Endodermal cell (in vitro differentiated cells): ENCODE data around the gene LCE2D. TPM values are rescaled to one million over a fixed set of nuclear protein-coding genes. Genes with fewer than 3 reads are reported as not detected.
"Not testable (repeated sequence)": the region's sequence is repeated elsewhere in the genome, so short reads cannot be mapped to it uniquely, and the experiment has no call there.

ENCODE experiments used
- DNase-seq: peaks from one replicate; pipeline ENCODE4 v3.0.0-alpha.2; 2017
- H3K27ac ChIP-seq: 2 replicates; pipeline ENCODE4 v1.5.1; 2013; ENCODE audit warnings: mild to moderate bottlenecking, low read depth, low read length, moderate library complexity
- H3K27me3 ChIP-seq: 2 replicates; pipeline ENCODE4 v1.6.1; 2013; ENCODE audit warnings: mild to moderate bottlenecking, low read length, moderate library complexity; ENCODE audit not compliant: insufficient read depth, control insufficient read depth, poor library complexity, severe bottlenecking
- H3K36me3 ChIP-seq: 2 replicates; pipeline ENCODE4 v1.7.0; 2013; ENCODE audit warnings: mild to moderate bottlenecking, low read length, moderate library complexity; ENCODE audit not compliant: control insufficient read depth, insufficient read depth
- H3K4me1 ChIP-seq: one replicate; pipeline ENCODE4 v1.7.0; 2013; ENCODE audit warnings: low read length; ENCODE audit not compliant: control insufficient read depth, insufficient read depth
- H3K4me3 ChIP-seq: 2 replicates; pipeline ENCODE4 v1.5.1; 2013; ENCODE audit warnings: mild to moderate bottlenecking, low read length, moderate library complexity
- H3K9ac ChIP-seq: 2 replicates; pipeline ENCODE4 v1.6.1; 2013; ENCODE audit warnings: mild to moderate bottlenecking, low read length, moderate library complexity; ENCODE audit not compliant: poor library complexity, severe bottlenecking; ENCODE audit errors: extremely low read depth
- H3K9me3 ChIP-seq: 2 replicates; pipeline ENCODE4 v1.6.1; 2013; ENCODE audit warnings: mild to moderate bottlenecking, low read length, moderate library complexity; ENCODE audit not compliant: control insufficient read depth
- H3K27ac Mint-ChIP-seq: 2 replicates; pipeline ENCODE4 v1.8.0; 2020; ENCODE audit warnings: mixed read lengths
- H3K27me3 Mint-ChIP-seq: 2 replicates; pipeline ENCODE4 v1.8.0; 2021; ENCODE audit warnings: mild to moderate bottlenecking, mixed read lengths; ENCODE audit not compliant: insufficient read depth
- H3K36me3 Mint-ChIP-seq: 2 replicates; pipeline ENCODE4 v1.8.0; 2020; ENCODE audit warnings: low read depth, mixed read lengths
- H3K4me1 Mint-ChIP-seq: 2 replicates; pipeline ENCODE4 v1.8.0; 2020; ENCODE audit warnings: mixed read lengths
- H3K4me3 Mint-ChIP-seq: 2 replicates; pipeline ENCODE4 v1.8.0; 2020; ENCODE audit warnings: mild to moderate bottlenecking, moderate library complexity, mixed read lengths
- H3K9me3 Mint-ChIP-seq: 2 replicates; pipeline ENCODE4 v1.8.0; 2020; ENCODE audit warnings: mild to moderate bottlenecking, mixed read lengths
- WGBS, 2 experiments: methylation state at CpG; one replicate each; pipeline versions ENCODE4 v1.1.5 to v1.1.7; 2013; ENCODE audit warnings: missing lambda C conversion rate in 2 of 2, mixed read lengths in 1 of 2; ENCODE audit not compliant: insufficient coverage in 1 of 2, insufficient read length in 1 of 2; 5-methylcytosine and 5-hydroxymethylcytosine counted together
- total RNA-seq, 2 donors: library from RNA; stranded (reverse); fragmentation: NEBNext Ultra II Directional in 1 of 2; extraction: Animal tissue kit (Norgen Biotek cat#: 25700) in 1 of 2; gene quantifications; 2 replicates in 1 of 2; 3 replicates in 1 of 2; pipeline ENCODE4 v1.2.1, GENCODE V29; 2021
- TF ChIP-seq, protein P1 (sequence below): fragments of 200-600 bp; sonication (generic); conservative IDR thresholded peaks from 2 replicates; pipeline ENCODE4 v1.5.0; 2021; ENCODE audit warnings: antibody characterized with exemption, mild to moderate bottlenecking

Gene LCE2D
- total RNA-seq, 2 donors from 2014 or later = not detected

GRCh38 chr1:152656459-152656858, 6.7 kb upstream of the LCE2D start:
- Histone ChIP-seq H3K27ac (no peak overlapping the region), H3K4me3 (no peak overlapping the region), H3K9me3 (peaks cover 81% of the 10 kb centered on the region), H3K36me3 (no peaks in the 10 kb centered on the region), H3K4me1 (no peaks in the 10 kb centered on the region), H3K27me3 (no peaks in the 10 kb centered on the region), H3K9ac (no peak overlapping the region)
- no peaks in the 10 kb centered on the region for H3K27me3 Mint-ChIP-seq
- peaks cover 84% of the 10 kb centered on the region for H3K9me3 Mint-ChIP-seq
- H3K27ac Mint-ChIP-seq = no peak overlapping the region
- H3K4me3 Mint-ChIP-seq = no peak overlapping the region
- H3K4me1 Mint-ChIP-seq = no peaks in the 10 kb centered on the region
- 51 to 63% methylated on average over 2 of the region's 2 CpGs for WGBS, 2 experiments
- TF ChIP-seq, protein P1, sequence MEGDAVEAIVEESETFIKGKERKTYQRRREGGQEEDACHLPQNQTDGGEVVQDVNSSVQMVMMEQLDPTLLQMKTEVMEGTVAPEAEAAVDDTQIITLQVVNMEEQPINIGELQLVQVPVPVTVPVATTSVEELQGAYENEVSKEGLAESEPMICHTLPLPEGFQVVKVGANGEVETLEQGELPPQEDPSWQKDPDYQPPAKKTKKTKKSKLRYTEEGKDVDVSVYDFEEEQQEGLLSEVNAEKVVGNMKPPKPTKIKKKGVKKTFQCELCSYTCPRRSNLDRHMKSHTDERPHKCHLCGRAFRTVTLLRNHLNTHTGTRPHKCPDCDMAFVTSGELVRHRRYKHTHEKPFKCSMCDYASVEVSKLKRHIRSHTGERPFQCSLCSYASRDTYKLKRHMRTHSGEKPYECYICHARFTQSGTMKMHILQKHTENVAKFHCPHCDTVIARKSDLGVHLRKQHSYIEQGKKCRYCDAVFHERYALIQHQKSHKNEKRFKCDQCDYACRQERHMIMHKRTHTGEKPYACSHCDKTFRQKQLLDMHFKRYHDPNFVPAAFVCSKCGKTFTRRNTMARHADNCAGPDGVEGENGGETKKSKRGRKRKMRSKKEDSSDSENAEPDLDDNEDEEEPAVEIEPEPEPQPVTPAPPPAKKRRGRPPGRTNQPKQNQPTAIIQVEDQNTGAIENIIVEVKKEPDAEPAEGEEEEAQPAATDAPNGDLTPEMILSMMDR = no peak
- DNase-seq = no peak
- no peaks in the 10 kb centered on the region for H3K36me3 Mint-ChIP-seq

- Histone ChIP-seq H3K36me3 (no peaks in the 10 kb centered on the region), H3K4me1 (no peaks in the 10 kb centered on the region), H3K9me3 (peaks cover 80% of the 10 kb centered on the region), H3K9ac (no peak overlapping the region), H3K27ac (no peak overlapping the region), H3K4me3 (no peak overlapping the region), H3K27me3 (no peaks in the 10 kb centered on the region)
- DNase-seq = no peak
- H3K4me1 Mint-ChIP-seq = no peaks in the 10 kb centered on the region
- WGBS, 2 experiments = 77% methylated on average over 2 of the region's 4 CpGs; no CpG with 5 or more reads in 1 of the 2 experiments
- peaks cover 85% of the 10 kb centered on the region for H3K9me3 Mint-ChIP-seq
- no peaks in the 10 kb centered on the region for H3K36me3 Mint-ChIP-seq
- no peak overlapping the region for H3K4me3 Mint-ChIP-seq
- TF ChIP-seq, protein P1 = no peak
- H3K27ac Mint-ChIP-seq = no peak overlapping the region
- no peaks in the 10 kb centered on the region for H3K27me3 Mint-ChIP-seq
Measured at GRCh38 chr1:152657677-152658076, 5.5 kb upstream of the LCE2D start.

GRCh38 chr1:152658649-152659048, 4.5 kb upstream of the LCE2D start:
- no peaks in the 10 kb centered on the region for H3K36me3 Mint-ChIP-seq
- H3K27ac Mint-ChIP-seq = no peak overlapping the region
- Histone ChIP-seq H3K4me3 (no peak overlapping the region), H3K27ac (no peak overlapping the region), H3K9me3 (peaks cover 80% of the 10 kb centered on the region), H3K27me3 (no peaks in the 10 kb centered on the region), H3K36me3 (no peaks in the 10 kb centered on the region), H3K9ac (no peak overlapping the region), H3K4me1 (no peaks in the 10 kb centered on the region)
- no peaks in the 10 kb centered on the region for H3K4me1 Mint-ChIP-seq
- no peak overlapping the region for H3K4me3 Mint-ChIP-seq
- 60 to 70% methylated on average over 1 to 3 of the region's 3 CpGs for WGBS, 2 experiments
- DNase-seq = no peak
- H3K9me3 Mint-ChIP-seq = peaks cover 85% of the 10 kb centered on the region
- TF ChIP-seq, protein P1 = no peak
- no peaks in the 10 kb centered on the region for H3K27me3 Mint-ChIP-seq

- peaks cover 81% of the 10 kb centered on the region for H3K9me3 ChIP-seq
- not testable (repeated sequence) for H3K4me1 ChIP-seq, H3K27ac Mint-ChIP-seq, H3K27me3 Mint-ChIP-seq, H3K4me3 Mint-ChIP-seq, H3K9ac ChIP-seq, DNase-seq, H3K27me3 ChIP-seq, H3K4me1 Mint-ChIP-seq, H3K36me3 ChIP-seq, H3K27ac ChIP-seq, H3K36me3 Mint-ChIP-seq
- 90 to 100% methylated on average over 1 of the region's 1 CpG for WGBS, 2 experiments
- H3K4me3 ChIP-seq = peak overlapping the region; percentile 10
- H3K9me3 Mint-ChIP-seq = peaks cover 94% of the 10 kb centered on the region
Measured at GRCh38 chr1:152666171-152666570, 3.0 kb downstream of the LCE2D start.
